GM18873 (cell line): ENCODE data around the gene GNAI1.

Experiments used
- ATAC-seq: cut with Tn5 transposase; IDR thresholded peaks from one replicate; pipeline ENCODE4 v1.9.1; 2021; ENCODE audit warnings: mild to moderate bottlenecking, moderate library complexity, moderate number of reproducible peaks; ENCODE audit not compliant: unreplicated experiment, low FRiP score

GNAI1 gene

DNA sequence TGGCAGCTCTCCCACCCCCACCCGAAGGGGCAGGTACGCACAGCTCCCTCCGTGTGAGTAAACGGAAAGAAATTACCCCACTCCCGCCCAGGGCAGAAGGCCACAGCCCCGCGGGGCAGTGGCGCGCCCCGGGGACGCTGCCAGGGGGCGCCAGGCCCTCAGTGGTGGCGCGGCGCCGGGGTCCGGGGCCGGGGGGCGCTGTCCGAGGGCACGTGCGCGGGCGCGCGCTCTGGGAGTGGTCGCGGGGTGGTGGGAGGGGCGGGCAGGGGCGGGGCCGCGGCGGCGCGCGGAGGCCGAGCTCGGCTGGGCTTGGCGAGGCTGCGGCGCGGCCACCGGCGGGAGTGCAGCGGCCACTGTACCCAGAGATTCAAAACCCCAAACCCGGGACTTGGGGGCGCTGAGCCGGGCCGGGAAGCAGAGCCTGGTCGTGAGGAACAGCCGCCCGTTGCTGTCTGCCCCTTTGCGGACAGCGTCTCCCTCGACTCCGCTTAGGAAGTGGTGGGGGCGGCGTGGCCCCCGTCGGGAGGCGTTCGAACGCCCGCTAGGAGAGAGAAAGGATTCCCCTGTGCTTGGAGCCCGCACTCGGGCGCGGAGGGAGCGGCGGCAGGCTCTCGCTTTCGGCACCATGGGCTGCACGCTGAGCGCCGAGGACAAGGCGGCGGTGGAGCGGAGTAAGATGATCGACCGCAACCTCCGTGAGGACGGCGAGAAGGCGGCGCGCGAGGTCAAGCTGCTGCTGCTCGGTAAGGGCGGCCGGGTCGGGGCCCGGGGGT lies at the start of gene GNAI1:
TSS of gene GNAI1 (plus strand) at position 296 of the 773 bp plus-strand sequence. CDS start at position 626, 330 bp downstream.
- no peak for ATAC-seq

DNA sequence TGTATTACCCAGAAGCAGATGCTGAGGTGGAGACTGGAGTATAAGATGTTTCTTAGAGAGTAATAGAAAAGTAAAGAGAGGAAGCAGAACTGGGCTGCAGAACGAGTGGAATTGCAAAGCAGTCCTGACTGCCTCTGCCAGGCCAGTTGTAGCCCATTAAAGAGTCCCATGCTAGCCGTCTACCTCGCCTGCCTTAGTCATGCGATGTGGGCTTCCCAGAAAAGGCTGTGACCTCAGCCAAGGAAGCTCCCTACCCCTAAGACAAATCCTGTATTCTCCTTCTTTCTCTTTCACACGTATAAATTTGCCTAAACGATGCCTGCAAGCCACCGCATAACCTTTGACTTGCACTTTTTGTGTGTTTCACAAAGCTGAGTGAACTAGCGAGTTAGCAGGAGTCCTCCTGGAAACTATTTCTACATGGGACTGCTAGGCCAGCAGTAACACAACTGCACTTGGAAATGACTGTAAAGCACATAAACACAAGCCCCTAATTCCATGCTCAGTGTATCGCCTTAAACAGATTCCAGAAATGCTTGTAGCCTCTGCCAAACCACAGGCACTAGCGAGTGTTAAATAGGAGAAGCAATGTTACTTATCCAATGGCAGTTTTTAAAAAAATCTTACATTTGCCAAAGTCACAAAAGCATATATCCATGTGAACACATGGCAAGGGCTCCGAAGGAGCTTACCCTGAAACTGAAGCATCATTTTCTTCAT lies 47.4 kb upstream of the GNAI1 start:
- ATAC-seq = no peak

DNA sequence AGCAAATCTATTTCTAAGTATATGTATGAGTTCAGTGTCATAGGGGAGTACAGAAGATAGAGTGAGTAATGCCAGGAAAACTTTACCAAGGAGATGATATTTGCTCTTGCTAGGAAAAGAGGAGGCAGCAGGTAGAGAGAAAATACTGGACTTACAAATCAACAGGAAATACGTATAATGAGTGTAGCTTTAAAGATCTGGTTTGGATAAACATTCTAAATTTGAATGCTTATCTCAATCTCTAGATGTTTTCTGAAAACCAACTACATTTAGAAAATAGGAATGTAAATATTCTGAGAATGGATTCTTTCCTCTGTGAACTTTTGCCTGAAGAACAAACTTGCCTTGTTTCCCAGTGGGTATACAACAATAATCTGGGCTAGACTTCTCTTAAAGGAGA lies 46.9 kb upstream of the GNAI1 start:
- ATAC-seq = no peak

DNA sequence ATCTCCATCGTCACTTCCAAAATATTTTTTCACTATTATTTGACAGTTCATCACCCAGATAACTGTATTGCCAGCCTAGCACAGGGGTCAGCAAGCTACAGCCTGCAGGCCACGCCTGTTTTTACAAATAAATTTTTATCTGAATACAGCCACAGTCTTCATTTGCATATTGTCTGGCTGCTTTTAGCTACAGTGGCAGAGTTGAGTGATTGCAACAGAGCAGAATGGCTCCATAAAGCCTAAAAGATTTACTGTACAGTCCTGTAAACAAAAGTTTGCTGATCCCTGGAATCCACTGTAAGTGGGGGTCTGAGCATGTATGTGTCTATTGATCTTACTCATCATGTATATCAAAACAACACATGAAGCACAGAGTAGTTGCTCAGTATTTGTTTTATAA lies 45.9 kb upstream of the GNAI1 start:
- ATAC-seq = no peak

DNA sequence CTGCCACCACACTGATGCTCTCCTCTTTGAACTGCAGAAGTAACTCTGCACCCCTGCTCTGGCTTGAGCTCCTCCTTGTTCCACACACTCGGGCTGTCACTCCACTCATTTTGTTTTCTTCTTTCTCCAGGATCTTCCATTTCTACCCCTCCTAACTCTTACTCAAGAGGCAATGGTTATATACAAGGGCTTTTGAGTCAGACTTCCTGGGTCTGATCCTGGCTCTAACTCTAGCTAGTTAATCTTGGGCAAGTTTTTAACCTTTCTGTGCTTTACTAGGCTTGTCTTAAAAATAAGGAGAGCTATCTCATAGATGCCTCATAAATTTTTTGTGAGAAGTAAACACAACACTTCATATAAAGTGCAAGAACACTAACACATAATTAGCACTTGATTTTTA lies 45.3 kb upstream of the GNAI1 start:
- no peak for ATAC-seq

DNA sequence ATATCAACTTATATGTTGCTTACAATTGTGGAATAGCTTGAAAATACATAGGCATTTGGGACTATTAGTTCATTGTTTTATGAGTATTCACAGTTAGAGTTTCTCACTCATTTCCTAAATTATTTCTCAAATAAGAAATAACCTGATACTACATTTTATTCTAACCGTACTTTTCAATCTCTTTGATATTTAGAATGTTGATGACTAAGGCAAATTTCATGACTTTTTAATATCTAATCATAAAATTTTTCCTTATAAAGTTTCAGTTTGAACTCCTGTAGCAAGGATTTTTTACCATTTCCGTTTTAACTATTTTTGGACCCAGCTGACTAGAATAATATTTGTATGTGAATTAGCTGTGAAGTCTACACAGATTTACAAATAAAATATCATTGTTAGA lies 41.3 kb upstream of the GNAI1 start:
- no peak for ATAC-seq

DNA sequence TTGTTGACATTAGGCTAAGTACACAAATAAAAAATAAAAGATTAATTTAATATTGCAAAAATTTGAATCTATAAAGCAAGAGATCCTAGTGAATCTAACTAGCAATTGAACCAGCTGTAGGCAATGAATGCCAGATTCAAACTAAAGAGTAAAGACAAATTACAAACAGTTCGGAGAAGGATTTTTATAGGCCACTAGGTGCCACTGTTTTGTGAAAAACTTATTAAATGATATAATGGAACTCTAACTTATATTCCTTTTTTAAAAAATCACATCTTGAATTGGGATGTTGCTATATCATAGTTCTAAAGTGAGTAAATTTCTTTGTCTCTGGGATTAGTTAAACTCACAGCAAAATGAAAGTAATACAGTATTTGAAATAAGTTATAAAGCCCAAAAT lies 39.1 kb upstream of the GNAI1 start:
- ATAC-seq = no peak

DNA sequence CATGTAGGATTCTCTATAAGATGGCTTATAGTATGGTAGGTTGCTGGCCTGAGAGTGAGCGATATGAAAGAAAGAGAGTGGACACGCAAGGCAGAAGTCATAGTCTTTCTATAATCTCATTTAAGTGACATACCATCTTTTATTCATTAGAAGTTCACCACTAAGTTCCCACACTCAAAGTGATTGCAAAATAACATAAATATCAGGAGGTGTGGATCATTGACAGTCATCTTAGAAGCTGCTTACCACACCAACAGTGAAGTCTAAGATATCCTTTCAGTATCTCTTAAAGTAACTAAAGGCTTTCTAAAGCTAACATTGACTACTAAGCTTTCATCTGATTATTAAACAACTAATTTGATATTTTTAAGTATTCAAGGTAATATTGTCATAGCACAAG lies 36.9 kb upstream of the GNAI1 start:
- ATAC-seq = no peak

DNA sequence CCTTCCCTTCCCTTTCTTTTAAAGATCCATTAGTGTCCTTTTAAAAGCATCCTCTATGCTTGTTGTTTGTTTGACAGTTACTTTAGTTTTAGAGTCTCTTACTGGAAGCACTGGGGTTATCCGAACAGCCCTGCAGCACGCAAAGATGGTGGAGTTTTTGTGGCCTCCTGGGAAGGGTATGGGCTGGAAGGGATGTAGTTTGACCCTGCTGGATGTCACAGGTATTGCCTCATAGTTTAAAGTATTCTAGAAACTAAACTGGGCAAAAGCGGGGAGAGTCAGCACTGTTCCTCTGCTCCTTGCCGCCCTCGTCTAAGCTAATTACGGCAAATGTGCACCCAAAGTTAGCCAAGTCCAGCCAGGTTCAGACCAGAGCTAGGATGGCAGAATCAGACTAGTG lies 35.8 kb upstream of the GNAI1 start:
- ATAC-seq = no peak

DNA sequence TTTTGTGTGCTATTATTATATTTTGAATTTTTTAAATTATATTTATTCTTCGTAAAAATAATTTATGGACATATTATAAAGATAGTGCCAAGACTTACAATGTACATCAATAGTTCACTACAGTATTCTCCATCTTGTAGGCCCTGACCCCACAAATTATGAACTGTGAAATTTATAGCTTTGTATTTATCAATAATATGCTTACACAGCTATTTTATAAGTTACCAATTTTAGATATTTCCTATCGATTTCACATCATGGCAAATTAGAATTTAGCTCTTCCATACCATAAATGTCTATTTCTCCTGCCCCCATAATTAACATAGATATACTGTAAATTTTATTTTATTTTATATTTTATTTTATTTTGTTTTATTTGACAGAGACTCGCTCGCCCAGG lies 34.4 kb upstream of the GNAI1 start:
- ATAC-seq = no peak

DNA sequence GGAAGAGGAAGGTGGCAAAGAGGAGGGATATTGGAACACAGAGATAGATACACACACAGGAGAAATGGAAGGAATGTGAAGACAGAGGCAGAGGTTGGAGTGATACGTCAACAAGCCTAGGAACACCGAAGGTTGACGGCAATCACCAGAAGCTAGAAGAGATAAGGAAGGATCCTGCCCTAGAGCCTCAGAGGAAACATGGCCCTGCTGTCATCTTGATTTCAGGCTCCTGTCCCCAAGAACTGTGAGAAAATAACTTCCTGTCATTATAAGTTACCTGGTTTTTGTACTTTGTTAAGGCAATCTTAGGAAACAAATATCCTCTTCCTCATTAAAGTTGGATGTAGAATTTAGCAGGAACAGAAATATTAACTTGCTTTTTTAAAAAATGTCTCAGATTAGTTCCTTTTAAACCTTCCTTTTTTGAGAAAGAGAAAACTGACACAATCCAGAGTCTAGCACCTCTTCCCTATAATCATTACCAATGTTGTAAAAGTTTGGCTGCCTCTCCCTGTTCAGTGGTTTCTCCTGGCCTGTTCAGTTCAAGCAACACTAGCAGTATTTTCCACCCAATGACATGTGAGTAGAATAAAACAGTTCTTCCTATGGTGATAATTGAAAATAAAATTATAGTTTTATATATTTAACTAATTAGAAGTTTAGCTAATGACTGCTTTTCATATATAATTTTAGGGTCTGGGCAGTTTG lies 28.8 kb upstream of the GNAI1 start:
- no peak for ATAC-seq

DNA sequence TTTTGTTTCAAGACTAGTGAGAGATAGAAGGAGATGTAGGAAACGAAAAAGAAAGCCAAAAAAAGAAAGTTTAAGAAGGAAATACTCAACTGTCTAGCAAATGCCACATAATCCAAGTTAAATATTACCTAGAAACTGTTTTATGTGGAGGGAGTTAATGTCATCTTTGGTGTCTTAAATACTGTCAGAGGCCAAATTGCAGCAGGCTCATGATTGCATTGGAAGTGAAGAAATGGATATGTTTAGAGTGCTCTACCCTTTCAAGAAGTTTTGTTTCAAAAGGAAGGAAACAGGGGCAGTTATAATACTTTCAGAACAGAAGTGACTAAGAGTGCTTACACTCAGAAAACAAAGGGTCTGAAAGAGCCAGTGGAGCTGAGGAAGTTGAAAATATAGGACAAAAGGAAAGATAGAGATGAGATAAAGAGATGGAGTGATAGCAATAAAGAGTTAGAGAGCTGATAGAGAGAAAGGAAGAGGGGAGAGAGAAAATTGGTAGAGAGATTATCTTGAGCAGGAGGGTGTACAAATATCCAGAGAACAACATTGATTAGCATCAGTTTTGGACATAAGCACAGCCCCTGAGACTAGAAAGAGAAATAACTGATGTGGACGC lies 28.0 kb upstream of the GNAI1 start:
- ATAC-seq = no peak

DNA sequence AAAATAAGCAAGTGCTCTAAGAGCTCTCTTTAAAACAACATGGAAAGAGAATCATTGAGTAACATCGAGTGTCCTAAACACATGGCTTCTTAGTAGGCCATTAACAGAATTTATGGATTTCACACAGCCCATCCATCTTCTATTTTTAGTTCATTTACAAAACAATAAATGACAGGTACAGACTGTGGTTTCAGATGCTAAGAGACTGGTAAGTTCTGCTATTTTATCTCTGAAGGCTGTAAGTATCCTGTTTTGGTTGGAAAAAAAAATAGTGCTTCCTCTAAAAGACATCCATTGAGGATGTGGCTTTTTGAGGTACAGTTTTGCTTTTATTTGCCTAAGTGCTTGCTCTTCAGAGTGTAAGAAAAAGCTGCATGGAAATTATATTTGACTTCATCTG lies 27.4 kb upstream of the GNAI1 start:
- ATAC-seq = no peak

DNA sequence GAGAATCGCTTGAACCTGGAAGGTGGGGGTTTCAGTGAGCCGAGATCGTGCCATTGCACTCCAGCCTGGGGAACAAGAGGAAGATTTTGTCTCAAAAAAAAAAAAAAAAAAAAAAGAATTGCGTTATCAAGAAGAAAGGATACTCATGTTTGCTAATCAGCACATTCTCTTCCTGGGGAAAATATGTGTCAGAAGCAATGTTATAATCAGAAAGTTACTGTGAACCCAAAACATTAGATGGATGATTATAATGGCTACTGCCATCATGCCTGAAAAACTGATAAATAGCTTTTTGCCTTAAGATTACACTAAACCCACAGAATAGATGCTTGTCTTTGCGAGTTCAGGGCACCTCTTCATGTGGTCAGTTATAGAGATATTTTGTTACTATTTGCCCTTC lies 24.3 kb upstream of the GNAI1 start:
- ATAC-seq = no peak

DNA sequence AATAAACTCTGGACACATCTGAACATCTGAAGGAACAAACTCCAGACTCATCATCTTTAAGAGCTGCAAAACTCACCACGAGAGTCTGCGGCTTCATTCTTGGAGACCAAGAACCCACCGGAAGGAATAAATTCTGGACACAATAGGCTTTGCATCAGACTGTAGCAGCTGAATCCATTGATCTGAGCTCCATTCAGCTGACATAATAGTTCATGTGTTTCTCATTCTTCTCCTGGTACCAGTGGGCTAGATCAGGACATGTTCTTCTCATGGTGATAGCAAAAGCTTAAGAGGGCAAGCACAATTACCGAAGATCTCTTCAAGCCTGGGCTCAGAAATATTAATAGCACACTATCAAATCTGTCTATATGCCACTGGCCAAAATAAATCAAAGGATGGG lies 20.5 kb upstream of the GNAI1 start:
- ATAC-seq = no peak

DNA sequence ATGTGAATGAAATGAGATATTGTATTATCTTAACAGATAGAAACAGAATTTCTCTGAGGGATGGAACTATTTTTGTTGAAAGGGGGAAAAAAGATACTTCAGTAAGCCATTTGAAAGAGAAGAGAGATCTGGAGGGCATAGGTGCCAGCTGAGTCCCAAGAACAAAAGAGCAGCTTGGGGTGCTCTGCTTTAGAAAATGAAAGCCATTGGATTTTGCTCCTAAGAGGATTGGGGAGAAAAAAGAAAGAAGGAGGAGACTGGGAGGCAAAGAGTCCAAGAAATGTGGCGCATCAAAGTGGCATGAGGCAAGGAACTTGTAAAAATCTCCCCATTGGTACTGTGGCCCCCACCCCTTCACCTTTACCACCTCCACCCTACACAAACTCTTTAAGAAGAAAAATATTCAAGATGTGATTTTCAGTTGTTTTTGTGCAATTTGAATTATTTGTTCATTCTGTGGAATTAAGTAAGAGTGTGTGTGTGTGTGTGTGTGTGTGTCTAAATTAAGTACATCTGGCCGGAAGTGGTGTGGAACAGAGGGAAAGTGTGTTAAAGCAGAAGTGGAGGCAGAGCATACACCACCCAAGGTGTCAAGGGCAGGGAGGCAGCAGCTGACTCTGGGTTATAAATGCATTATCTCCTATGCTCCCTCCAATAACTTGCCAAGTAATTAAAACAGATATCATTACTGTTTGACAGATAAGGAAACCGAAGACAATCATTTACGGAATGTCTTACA lies 9.9 kb upstream of the GNAI1 start:
- no peak for ATAC-seq

DNA sequence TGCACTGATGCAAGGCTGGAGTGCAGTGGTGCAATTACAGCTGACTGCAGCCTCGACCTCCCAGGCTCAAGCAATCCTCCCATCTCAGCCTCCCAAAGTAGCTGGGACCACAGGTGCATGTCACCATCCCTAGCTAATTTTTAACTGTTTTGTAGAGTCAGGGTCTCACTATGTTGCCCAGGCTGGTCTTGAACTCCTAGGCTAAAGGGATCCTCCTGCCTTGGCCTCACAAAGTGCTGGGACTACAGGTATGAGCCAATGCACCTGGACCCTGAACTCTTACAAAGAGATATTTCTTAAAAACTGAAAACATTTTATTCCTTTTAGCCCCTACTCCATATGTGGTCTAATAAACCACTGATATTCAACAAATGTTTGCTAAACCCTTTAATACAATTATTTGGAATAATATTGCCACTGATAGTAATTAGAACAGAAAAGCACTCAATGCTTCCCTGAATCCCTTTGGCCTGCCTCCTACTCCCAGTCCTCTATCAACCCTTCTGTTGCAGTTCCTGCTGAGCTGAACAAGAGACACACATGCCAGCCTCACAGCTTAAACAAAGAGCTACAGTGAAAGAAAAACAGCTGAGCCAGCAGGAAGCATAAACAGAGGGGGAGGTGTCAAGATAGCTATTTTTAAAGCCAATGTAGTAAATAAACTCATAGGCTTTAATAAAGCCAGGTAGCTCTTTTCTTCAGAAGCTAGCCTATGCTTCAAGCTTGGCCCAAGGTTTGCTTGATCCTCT lies 7.0 kb upstream of the GNAI1 start:
- no peak for ATAC-seq

DNA sequence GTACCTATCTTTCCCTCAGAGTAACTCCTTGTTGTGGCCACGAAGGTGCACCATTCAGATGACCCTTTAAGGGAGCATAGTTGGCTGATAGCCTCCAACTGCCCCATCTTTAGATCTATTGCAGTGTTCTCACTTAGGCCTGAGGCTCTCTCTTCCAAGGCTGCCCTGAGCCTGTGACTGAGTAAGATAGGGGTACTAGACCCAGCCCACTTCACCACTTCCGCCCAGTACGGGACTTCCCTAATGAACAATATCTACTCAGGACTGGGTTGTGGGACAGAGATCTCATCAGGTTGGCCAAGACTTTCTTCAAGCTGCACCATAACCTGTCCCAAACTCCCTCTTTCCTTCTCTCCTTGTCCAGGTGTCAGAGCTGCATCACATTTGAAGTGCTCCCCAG lies 5.7 kb upstream of the GNAI1 start:
- no peak for ATAC-seq

DNA sequence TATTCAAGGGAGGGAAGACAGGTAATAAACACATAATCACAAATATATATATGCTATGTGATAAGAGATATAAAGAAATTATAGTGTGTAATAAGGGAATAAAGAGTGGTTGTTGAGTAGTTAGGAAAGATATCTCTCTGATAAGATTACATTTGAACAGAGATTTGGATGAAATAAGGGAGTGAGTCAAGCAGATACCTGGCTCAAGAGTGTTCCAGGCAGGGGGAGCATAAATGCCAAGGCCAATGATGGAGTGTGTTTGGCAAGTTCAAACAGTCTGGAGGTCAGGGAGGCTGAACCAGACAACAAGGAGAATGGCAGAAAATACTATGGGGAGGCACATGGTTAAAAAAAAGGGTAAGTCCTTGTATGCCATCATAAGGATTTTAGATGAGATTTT lies 4.8 kb upstream of the GNAI1 start:
- ATAC-seq = no peak
